Renal cortical epithelial cell (primary cell): ENCODE data around the gene RRM2. TPM values are rescaled to one million over a fixed set of nuclear protein-coding genes. Genes with fewer than 3 reads are reported as not detected.

Source experiments
- DNase-seq: peaks from one replicate; pipeline ENCODE4 v3.0.0-alpha.2; 2011; ENCODE audit warnings: low read depth
- total RNA-seq: library from RNA; depleted of rRNA; stranded (reverse); fragments of >200 nt; gene quantifications from 2 replicates; pipeline ENCODE4 v1.2.3, GENCODE V29; 2014

The RRM2 gene
- total RNA-seq, 1 donor from 2014 or later = 3.4 TPM

- no peak for DNase-seq
Observed at GRCh38 chr2:10171006-10171800, 48.7 kb downstream of the RRM2 start.

DNA sequence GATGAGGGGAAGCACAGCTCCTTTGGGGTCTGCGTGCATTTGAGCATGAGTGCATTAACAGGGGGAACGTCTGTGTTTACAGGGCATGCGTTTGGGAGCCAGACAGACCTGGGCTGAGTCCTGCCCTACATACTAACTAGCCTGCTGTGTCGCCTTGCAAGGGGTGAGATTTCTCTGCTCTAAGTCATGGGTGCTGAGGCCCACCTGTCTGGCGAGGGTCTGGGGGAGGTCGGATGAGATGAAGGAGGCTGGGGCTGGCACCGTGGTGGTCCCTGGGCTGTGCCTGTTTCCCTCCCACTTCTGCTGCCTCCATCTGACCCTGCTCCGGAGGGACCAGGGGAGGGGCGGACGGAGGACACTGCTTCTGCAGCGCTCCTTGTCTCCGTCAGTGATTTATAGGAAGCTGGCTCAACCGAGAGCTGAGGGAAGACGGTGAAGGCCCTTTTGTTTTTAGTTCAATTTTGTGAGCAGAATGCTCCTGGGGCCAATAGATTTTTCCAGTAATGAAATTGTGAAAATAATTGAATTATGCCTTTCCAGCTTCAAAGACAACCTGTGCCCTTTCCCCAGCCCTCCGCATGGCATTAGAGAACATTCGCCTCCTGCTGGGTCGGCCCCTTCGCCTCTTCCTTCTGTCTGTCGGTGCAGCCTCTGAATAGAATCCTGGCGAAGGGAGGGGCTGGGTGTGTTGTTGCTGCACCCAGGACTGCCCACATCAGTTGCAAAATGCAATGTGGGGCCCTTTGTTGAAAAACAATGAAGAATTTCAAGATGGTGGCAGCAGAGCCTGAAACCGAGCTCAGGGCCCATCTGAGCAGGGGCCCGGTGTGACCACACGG lies 49.7 kb downstream of the RRM2 start:
- no peak for DNase-seq

- no peak for DNase-seq
Observed at GRCh38 chr2:10173258-10174005, 50.9 kb downstream of the RRM2 start.

- no peak for DNase-seq
Observed at GRCh38 chr2:10174173-10174572, 51.6 kb downstream of the RRM2 start.

DNA sequence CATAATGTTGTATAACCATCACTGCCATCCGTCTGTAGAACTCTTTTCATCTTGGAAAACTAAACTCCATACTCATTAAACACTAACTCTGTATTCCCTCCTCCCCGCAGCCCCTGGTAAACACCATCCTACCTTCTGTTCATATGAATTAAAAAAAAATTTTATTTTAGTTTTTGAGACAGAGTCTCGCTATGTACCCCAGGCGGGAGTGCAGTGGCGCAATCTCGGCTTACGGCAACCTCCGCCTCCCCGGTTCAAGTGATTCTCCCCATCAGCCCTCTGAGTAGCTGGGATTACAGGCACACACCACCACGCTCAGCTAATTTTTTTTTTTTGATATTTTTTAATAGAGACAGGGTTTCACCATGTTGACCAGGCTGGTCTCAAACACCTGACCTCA lies 52.9 kb downstream of the RRM2 start:
- DNase-seq = no peak

DNA sequence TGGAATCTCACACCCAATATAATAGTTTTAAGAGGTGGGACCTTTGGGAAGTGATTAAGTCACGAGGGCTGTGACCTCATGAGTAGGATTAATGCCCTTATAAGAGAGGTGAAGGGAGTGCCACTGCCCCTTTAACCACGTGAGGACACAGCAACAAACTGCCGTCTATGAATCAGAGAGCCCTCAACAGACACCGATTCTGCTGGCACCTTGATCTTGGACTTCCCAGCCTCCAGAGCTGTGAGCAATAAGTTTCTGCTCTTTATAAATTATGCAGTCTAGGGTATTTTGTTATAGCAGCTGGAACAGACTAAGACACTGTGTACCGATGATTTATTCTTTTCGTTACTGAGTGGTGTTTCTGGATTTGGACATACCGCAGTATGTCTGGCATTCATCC lies 56.2 kb downstream of the RRM2 start:
- no peak for DNase-seq

DNA sequence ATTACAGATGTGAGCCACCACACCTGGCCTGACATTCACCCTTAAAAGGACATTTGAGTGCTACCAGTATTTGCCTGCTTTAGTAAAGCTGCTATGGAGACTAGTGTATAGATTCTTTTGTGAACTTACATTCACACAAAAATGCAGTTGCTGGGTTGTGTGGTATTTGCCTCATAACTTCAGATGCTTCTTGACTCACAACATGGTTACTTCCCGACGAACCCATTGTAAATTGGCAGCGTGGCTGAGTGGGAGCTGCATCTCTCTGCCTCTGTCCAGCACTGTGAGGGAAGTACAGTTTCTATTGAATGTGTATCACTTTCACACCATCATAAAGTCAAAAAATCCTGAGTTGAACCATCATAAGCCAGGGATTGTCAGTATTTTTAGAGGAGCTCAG lies 56.9 kb downstream of the RRM2 start:
- no peak for DNase-seq

DNA sequence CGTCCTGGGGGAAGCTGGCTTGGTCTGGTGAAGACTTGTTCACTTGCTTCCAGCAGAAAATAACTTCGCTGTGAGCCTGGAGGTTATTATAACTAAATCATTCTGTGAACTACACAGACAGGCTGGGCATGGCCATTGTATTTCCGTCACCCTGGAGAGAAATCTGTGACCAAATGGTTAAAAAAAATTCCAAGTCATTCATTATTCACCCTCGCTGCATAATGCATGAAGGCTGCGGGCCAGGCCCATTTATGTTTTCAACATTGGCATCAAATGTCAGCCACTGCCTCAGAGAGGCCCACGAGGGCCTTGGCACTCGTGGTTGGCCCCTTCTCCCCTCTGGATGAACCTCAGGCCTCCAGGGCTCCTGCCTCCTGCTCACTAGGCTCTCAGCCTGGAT lies 57.7 kb downstream of the RRM2 start:
- peak; percentile 35 for DNase-seq

Other genes starting within 250 kb of the RRM2 start
- gene GRHL1, start 171.0 kb upstream of the RRM2 start, total RNA-seq = 1.7 and 4.0 TPM in 2 replicates
- gene KLF11, start 79.2 kb upstream of the RRM2 start, total RNA-seq = 8.2 and 16.2 TPM in 2 replicates
- 34.2 and 223 TPM in 2 replicates for gene CYS1, start 42.3 kb upstream of the RRM2 start, total RNA-seq
- gene HPCAL1, start 180.2 kb downstream of the RRM2 start, total RNA-seq = 64.9 and 90.2 TPM in 2 replicates